Erythroblast (primary cell): ENCODE measurements around the gene IRF2.

Experiments
- GATA1 ChIP-seq: IDR thresholded peaks from 2 replicates; pipeline ENCODE4 v1.6.1; 2011; ENCODE audit warnings: low read depth, mild to moderate bottlenecking, control low read depth, low read length, moderate library complexity
- POLR2A ChIP-seq: IDR thresholded peaks from 2 replicates; pipeline ENCODE4 v1.6.1; 2011; ENCODE audit warnings: mild to moderate bottlenecking, low read length

DNA sequence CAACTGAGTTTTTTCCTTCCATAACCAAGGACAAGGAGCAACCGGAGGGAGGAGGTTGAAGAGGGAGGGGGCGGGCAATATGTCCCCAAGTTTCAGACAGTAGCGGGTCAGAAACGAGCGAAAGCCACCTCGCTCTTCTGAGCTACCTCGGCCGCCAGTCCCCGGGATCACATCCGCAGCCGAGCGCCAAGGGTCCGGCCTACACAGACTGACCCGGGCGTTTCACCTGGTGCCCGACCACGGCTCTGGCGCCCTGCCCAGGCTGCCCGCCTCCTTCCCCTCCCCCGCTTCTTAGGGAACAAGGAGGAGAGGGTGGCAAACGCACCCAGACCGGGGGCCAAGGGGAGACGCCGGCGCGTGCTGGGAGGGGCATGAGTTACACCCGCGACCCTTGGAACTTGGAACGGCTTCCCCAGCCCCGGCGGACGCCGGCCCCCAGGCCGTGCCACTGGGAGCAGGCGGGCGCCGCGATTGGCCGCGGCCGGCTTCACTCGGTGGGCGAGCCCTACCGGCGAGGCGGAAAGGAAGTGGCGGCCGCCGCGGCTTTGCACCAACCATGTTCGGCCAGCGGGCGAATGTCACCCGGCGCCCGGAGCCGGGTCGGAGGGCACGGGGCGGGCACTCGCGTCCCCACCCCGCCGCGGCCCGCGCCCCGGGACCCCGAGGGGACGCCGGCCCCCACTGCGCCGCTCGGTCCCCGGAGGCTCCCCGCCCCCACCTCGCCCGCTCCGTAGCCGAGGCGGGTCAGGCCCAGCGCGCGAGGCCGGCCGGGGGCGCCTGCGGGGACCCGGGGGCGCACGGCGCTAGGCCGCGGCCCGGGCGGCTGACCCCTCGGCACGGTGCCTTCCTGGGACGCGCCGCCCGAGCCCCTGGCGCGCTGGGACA lies 1.5 kb downstream of the IRF2 start:
- peak; percentile 35 for TF ChIP-seq POLR2A
- TF ChIP-seq GATA1 = no peak
